ENCODE measurements around the gene KDM2A.

Gene KDM2A

GRCh38 chr11:67248653-67249052 lies 129.6 kb downstream of the KDM2A start:
- no peak overlapping the region for H3K27ac ChIP-seq
- in situ Hi-C loops (cut with HindIII; ENCODE audit: low pct_ligation_motif_present, low sequenced_read_pairs), result no loop called here
- no peak for DNase-seq
- H3K36me3 ChIP-seq (replicated peaks), result peaks cover 95% of the 10 kb centered on the region
- H3K4me3 ChIP-seq (ENCODE audit: low read depth, low read length), result no peak overlapping the region
- TF ChIP-seq CTCF (IDR thresholded peaks at IDR 0.05; ENCODE audit: low read depth, low read length, missing control alignments), result no peak
- no peaks in the 10 kb centered on the region for H3K27me3 ChIP-seq (replicated peaks)

GRCh38 chr11:67250059-67251043 lies 131.3 kb downstream of the KDM2A start:
- Histone ChIP-seq H3K36me3 (replicated peaks) (peaks cover 98% of the 10 kb centered on the region), H3K27me3 (replicated peaks) (no peaks in the 10 kb centered on the region), H3K27ac (no peak overlapping the region), H3K4me3 (ENCODE audit: low read depth, low read length) (no peak overlapping the region)
- DNase-seq, result no peak
- TF ChIP-seq CTCF (IDR thresholded peaks at IDR 0.05; ENCODE audit: low read depth, low read length, missing control alignments), result no peak
- in situ Hi-C loops (cut with HindIII; ENCODE audit: low pct_ligation_motif_present, low sequenced_read_pairs), result no loop called here

DNA sequence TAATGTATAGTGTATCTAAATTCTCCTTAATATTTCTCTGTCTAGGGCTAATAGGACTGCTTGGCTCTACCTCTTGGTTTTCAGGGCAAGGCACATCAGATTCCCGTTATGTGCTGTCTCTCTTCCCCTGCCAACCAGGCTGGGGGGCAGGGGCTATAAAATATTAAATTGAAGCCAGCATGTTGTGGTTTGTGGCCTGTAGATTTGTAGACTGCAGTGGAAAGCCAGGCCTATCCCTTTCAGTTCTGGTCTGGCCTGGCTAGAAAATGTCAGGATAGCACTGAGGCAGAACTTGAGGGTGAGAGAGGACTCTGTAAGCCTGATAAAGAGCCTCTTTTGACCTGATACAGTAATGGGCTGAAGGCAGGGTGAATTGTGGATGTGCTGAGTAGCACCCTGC lies 132.8 kb downstream of the KDM2A start:
- TF ChIP-seq CTCF (IDR thresholded peaks at IDR 0.05; ENCODE audit: low read depth, low read length, missing control alignments), result no peak
- peaks cover 95% of the 10 kb centered on the region for H3K36me3 ChIP-seq (replicated peaks)
- H3K27ac ChIP-seq, result no peak overlapping the region
- no peak for DNase-seq
- H3K4me3 ChIP-seq (ENCODE audit: low read depth, low read length), result no peak overlapping the region
- no peaks in the 10 kb centered on the region for H3K27me3 ChIP-seq (replicated peaks)
- in situ Hi-C loops (cut with HindIII; ENCODE audit: low pct_ligation_motif_present, low sequenced_read_pairs), result no loop called here

DNA sequence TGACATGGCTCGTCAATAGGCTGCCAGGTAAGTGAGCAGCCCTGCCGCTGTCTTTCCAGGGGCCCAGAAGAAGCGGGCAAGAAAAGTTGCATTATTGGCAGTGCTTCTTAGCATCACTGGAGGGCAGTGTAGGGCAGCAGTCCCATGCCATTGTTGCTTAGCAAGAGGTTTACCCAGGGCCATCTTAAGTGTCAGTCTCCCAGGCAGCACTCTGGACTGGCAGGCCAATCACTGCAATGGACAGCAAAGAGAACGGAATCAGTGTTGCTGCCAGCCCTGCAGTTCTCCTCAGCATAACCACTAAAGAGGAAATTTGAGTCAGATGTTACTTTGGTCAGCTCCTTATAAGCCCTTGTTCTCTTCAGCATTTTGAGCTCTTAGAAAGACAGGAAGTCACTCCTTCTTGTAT lies 133.8 kb downstream of the KDM2A start:
- H3K27me3 ChIP-seq (replicated peaks), result no peaks in the 10 kb centered on the region
- no peak overlapping the region for H3K27ac ChIP-seq
- H3K36me3 ChIP-seq (replicated peaks), result peaks cover 90% of the 10 kb centered on the region
- in situ Hi-C loops (cut with HindIII; ENCODE audit: low pct_ligation_motif_present, low sequenced_read_pairs), result no loop called here
- peak; percentile 22 for DNase-seq
- TF ChIP-seq CTCF (IDR thresholded peaks at IDR 0.05; ENCODE audit: low read depth, low read length, missing control alignments), result peak; percentile 64
- no peak overlapping the region for H3K4me3 ChIP-seq (ENCODE audit: low read depth, low read length)

DNA sequence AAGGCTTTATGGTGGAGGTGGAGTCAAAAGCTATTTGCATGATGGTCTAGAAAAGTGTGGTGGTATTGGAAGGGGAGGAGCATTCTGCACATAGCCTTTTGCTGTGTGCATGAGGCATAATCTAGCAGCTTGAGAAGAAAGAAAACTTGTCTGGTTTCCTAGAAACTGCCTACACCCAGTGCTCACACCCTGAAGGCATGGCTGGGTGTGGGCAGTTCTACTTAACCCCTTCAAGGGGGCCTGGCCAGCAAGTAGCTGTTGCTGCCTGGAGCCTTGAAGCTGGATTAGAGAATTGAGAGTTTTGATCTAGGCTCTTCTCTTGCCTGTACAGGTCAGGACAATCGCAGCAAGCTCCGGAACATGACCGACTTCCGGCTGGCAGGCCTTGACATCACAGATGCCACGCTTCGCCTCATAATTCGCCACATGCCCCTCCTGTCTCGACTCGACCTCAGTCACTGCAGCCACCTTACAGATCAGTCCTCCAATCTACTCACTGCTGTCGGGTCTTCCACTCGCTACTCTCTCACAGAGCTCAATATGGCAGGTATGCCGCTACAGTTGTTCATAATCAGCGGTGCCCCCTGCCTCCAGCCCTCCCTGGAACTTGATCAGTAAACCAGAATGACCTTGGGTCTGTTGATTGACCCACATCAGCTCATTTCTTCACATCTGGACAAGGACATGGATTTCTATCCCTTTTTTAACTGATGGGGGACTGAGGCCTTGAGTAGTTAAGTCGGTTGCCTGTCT lies 135.0 kb downstream of the KDM2A start:
- DNase-seq, result no peak
- in situ Hi-C loops (cut with HindIII; ENCODE audit: low pct_ligation_motif_present, low sequenced_read_pairs), result no loop called here
- no peak overlapping the region for H3K27ac ChIP-seq
- no peak overlapping the region for H3K4me3 ChIP-seq (ENCODE audit: low read depth, low read length)
- H3K36me3 ChIP-seq (replicated peaks), result peaks cover 78% of the 10 kb centered on the region
- TF ChIP-seq CTCF (IDR thresholded peaks at IDR 0.05; ENCODE audit: low read depth, low read length, missing control alignments), result no peak
- H3K27me3 ChIP-seq (replicated peaks), result no peaks in the 10 kb centered on the region
